ENCODE data around the gene CPN1.
A peak's percentile ranks its signal among the peaks of the same experiment; 100 is the strongest.

DNA sequence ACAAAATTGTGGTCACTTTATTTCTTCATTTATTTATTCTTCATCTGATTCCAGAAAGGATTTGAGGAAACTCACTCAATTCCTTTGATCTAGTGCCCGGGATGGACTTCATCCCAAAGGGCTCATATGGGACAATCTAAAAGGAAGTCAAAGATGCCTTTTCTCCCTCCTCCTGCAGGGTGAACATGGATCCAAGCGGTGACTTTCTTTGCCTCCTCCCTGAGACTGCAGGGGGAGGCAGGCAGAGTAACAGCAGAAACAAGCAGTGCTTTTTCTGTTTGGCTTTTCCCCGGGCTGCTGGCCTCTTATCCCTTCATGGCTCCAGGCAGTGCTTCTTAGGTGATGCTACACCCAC is 61.9 kb downstream of the CPN1 start:
- TF ChIP-seq, protein P1, sequence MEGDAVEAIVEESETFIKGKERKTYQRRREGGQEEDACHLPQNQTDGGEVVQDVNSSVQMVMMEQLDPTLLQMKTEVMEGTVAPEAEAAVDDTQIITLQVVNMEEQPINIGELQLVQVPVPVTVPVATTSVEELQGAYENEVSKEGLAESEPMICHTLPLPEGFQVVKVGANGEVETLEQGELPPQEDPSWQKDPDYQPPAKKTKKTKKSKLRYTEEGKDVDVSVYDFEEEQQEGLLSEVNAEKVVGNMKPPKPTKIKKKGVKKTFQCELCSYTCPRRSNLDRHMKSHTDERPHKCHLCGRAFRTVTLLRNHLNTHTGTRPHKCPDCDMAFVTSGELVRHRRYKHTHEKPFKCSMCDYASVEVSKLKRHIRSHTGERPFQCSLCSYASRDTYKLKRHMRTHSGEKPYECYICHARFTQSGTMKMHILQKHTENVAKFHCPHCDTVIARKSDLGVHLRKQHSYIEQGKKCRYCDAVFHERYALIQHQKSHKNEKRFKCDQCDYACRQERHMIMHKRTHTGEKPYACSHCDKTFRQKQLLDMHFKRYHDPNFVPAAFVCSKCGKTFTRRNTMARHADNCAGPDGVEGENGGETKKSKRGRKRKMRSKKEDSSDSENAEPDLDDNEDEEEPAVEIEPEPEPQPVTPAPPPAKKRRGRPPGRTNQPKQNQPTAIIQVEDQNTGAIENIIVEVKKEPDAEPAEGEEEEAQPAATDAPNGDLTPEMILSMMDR (IDR thresholded peaks at IDR 0.05): peak; percentile 28
- no peak for TF ChIP-seq ZFX (IDR thresholded peaks at IDR 0.05; ENCODE audit: borderline replicate concordance)
